GM21576 (cell line): Measurements from ENCODE around the gene DTX4.

Source experiments
- ATAC-seq: cut with Tn5 transposase; IDR thresholded peaks from one replicate; pipeline ENCODE4 v1.9.1; 2021; ENCODE audit warnings: mild to moderate bottlenecking, moderate library complexity; ENCODE audit not compliant: unreplicated experiment

Gene DTX4

DNA sequence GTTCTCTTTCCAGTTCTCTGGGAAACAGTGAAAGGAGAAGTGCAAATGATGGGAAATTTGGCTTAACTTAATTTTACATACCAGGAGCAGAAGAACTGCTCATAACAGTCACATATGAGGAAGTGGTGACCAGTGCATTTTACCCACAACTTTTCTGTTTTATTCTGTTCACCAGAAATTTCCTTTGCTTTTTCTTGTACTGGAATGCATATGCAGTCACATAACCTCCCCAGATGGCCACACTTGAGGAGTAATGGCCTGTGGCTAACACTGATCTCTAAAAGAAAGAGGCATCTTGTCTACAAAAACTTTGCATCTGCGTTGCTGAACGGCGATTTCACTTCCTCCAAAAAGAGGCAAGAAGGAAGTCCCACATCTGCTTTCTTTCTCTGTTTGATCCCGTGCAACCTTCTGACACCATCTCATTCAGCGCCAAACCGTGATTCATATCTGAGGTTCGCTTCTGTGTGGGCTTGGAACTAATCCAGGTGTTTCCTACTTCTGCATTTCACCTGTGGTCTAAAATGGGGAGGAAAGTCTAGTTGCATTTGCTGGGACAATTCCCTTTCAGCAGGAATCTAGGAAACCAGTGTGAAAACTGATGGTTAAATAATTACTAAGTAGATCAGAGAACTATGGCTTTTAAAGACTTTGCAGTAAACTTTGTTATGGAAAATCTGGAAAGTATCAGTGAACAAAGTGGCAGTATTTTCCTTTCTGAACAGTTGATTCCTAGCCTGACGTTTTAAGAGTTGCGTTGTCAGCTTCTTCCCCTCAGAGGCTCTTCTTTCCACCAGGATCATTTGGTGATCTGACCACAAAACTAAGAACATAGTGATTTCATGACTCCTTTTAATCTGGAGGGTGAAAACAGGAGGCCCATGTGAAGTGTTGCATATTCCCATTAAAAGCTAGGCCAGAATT is 45.0 kb downstream of the DTX4 start:
- peak; percentile 85 for ATAC-seq

GRCh38 chr11:59218319-59218718 is 46.4 kb downstream of the DTX4 start:
- ATAC-seq = no peak

- no peak for ATAC-seq
These were observed 47.0 kb downstream of the DTX4 start for GRCh38 chr11:59218893-59219292.

DNA sequence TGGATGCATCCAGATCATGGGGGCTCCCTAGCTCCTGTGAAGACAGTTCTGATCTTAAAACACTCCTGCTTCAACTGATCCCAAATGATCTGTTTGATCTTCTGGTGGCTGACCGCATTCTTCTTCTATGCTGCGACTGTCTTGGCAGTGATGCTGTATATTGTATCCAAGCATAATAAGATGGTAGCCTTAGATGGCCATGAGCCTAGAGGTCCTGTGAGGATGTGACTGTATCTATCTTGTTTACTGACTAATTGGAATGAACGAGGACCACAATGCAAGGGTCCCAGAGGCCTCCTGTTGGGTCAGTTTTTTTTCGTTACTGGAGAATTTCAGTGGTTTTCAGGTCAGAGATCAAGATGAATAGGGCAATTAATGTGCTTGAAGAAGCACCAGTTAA is 47.9 kb downstream of the DTX4 start:
- no peak for ATAC-seq

DNA sequence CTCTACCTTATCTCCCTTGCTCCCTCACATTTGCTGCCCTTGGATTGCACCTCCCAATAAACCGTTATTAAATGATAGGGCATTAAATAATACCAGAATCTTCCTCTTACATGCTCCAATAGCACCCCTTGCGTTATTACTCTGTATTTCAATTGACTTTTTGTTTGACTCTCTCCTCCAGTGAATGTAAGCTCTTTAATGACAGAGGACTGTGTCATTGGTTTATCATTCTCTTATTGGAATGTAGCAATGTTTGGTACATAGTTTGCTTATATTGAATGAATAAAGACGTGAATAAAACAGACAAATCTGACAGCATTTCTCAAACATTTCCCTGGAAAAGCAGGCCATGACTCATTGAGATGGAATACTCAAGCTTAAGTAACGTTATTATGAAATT is 49.5 kb downstream of the DTX4 start:
- ATAC-seq = no peak

- ATAC-seq = no peak
These were observed 50.6 kb downstream of the DTX4 start for GRCh38 chr11:59222464-59223060.

DNA sequence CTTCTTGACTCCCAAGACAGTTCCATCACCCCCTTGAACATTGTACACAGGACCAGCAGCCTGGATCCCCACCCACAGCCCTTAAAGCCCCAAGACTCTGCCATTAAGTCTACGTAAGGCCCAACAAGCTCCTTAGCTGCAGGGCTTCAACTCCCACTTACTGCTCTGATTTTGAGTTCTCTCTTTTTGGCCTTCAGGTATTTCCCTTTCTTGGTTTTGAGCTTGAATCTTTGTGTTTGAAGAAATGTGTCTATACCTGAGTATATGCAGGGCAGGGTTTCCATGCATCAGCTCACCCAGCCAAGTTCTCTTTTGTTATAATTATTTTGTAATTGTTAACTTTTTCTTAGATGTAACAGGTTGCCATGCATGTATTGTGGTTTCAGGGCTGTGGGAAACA is 51.2 kb downstream of the DTX4 start:
- ATAC-seq = no peak

- ATAC-seq = no peak
These were observed 51.7 kb downstream of the DTX4 start for GRCh38 chr11:59223611-59224010.

DNA sequence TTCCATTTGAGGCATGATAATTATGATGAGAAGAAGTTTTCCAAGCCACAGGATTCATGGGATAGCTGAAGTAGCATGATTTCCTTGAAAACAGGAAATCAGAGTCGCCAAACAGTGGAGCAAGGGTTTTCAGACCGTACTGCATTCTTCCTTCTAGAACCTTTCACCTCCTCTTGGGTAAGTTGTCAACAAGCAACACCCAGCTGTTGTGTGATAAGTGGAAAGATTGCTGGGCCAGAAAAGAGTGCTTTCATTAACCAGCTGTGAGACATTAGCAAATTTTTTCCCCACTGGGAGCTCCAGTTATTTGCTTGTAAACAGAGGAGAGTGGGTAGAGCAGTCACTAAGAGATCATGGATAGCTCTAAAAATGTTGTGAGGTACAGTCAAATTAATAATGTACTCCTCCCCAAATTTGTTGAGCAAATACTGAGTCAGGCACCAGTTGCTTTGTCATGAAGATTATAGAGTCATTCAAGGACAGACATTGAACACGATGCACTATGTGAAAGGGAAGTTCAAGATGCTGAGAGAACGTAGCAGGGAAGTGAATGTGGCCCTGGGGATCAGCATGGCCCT is 52.5 kb downstream of the DTX4 start:
- peak; percentile 34 for ATAC-seq

GRCh38 chr11:59225017-59225416 is 53.1 kb downstream of the DTX4 start:
- ATAC-seq = peak; percentile 56

DNA sequence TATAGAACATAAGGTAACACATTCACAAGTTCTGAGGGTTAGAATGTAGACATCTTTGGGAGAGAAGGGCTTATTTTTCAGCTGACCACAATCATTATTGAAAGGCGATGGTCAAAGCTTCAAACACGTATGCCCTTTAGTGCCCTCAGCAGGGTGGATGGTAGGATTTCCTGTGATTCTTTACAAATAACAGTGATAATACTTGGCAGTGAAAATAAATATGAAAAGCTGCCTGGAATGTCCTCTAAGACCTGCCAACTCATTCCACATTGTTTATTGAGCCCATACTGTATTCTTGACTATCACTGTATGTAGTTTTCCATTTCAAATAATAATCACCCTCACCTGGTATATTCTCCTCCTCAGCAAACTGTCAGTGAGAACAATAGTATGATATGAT is 54.5 kb downstream of the DTX4 start:
- ATAC-seq = no peak

GRCh38 chr11:59240322-59240721 is 68.4 kb downstream of the DTX4 start:
- ATAC-seq = no peak

DNA sequence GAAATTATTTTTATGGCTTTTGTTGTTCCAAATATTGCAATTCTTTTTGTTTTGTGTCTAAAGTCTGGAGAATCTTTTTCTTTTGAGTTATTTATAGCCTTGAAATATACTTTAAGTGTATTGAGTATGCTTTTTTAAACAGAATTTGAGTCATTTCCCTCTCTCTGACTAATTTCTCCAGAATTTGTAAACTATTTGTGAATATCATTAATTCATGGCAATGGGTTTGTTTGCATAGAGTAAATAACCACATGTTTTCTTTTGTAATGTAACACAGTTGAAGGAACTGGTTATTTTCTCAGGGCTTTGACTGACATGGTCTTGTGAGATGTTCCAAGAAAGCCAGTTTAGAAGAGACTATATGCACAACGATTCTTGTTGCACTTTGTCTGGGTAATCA is 71.7 kb downstream of the DTX4 start:
- no peak for ATAC-seq

- ATAC-seq = no peak
These were observed 75.7 kb downstream of the DTX4 start for GRCh38 chr11:59247531-59248227.

DNA sequence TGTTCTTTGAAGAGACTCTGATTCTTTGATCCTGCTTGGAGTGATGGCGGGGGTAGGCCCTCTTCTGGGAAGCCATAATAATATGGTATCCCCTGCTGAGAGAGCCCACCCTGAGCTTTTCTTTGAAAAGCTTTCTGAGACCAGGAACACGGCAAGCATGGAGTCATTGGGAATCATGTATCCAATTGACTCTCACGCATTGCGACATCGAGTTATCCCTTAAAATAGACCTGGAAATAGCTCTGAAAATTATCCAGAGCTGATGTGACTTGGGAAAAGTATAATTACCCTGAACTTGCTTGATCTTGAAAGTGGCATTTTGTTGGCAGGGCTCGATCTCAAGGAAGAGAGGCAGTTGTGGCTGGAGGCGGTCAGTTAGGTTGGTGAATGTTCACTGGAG is 77.6 kb downstream of the DTX4 start:
- ATAC-seq = no peak

- no peak for ATAC-seq
These were observed 81.1 kb downstream of the DTX4 start for GRCh38 chr11:59253001-59253400.

GRCh38 chr11:59254286-59254685 is 82.4 kb downstream of the DTX4 start:
- ATAC-seq = no peak

GRCh38 chr11:59255281-59255680 is 83.3 kb downstream of the DTX4 start:
- no peak for ATAC-seq
